ACC112 (cell line): ENCODE results near the gene NTMT2.
"Not testable (repeated sequence)": the region's sequence is repeated elsewhere in the genome, so short reads cannot be mapped to it uniquely, and the experiment has no call there.

ENCODE experiments used
- H2AFZ ChIP-seq: fragments of 200-600 bp; sonication (generic); one replicate; pipeline ENCODE4 v1.6.0; 2017; ENCODE audit warnings: antibody characterized with exemption, low read length; ENCODE audit not compliant: unreplicated experiment
- H3K27ac ChIP-seq: fragments of 200-600 bp; sonication (generic); 2 replicates; pipeline ENCODE4 v1.5.1; 2014; ENCODE audit warnings: low read depth, mild to moderate bottlenecking, antibody characterized with exemption, low read length, moderate library complexity
- H3K27me3 ChIP-seq: fragments of 200-600 bp; sonication (generic); 2 replicates; pipeline ENCODE4 v1.6.1; 2014; ENCODE audit warnings: mild to moderate bottlenecking, antibody characterized with exemption, low read length, moderate library complexity, mixed read lengths; ENCODE audit not compliant: insufficient read depth
- H3K36me3 ChIP-seq: fragments of 200-600 bp; sonication (generic); 2 replicates; pipeline ENCODE4 v1.6.1; 2016; ENCODE audit warnings: mild to moderate bottlenecking, antibody characterized with exemption, low read length, moderate library complexity, mixed read lengths; ENCODE audit not compliant: insufficient read depth
- H3K4me1 ChIP-seq: fragments of 200-600 bp; sonication (generic); one replicate; pipeline ENCODE4 v1.6.1; 2016; ENCODE audit warnings: low read length, mixed read lengths; ENCODE audit not compliant: insufficient read depth, unreplicated experiment, control insufficient read depth
- H3K4me3 ChIP-seq: fragments of 200-600 bp; sonication (generic); 2 replicates; pipeline ENCODE4 v1.5.1; 2014; ENCODE audit warnings: mild to moderate bottlenecking, low read depth, low read length
- H3K79me2 ChIP-seq: fragments of 200-600 bp; sonication (generic); one replicate; pipeline ENCODE4 v1.6.0; 2016; ENCODE audit warnings: low read length; ENCODE audit not compliant: control insufficient read depth, unreplicated experiment, insufficient read depth

NTMT2 gene

DNA sequence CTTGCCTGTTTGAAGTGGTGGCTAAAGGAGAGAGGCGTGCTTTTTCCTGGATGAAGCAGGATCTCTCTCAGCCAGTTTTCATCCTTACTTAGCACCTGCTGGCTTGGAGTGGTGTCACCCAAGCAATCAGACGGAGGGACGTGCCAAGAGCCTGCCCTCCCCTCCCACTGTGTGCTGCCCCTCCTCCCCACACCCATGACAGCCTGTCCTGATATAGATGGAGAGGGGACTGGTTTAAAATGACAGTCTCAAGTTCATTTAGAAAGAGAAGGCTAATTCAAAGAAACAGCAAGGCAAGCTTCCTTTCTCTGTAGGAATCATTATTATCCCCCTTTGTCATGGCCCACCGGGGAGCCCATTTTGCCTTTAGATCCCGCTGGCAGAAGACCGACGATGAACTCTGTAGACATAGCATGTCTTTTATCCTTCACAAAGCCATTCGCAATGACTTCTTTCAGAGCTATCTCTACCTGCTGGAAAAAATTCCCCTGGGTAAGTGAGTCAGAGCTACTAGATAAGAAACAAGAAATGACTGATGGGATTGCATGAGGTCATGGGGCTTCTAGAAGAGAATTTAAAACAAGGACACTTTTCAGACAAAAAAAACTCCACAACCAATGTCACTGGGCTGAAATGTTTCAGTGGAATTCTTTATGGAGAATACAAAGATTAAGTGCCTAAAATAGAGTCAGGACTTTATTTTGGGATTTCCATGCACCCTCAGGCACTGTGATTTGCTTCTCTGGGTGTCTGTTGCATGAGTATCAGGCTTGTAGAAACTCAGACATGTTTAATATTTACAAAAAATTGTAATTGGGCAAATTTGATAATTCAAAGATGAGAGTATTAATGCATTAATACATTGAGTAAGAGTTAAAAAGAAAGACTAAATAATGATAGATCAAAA, at the start of gene NTMT2:
NTMT2 (plus strand) TSS at position 190 of the 907 bp plus-strand sequence; CDS start at position 339, 149 bp downstream.
- Histone ChIP-seq H3K4me3 (no peak within 1 kb of the TSS), H3K4me1 (no peaks in the 10 kb centered on the region), H3K27me3 (no peaks in the 10 kb centered on the region), H3K79me2 (no peaks in the 10 kb centered on the region), H3K36me3 (no peaks in the 10 kb centered on the region), H2AFZ (no peak within 1 kb of the TSS), H3K27ac (no peak within 1 kb of the TSS)

DNA sequence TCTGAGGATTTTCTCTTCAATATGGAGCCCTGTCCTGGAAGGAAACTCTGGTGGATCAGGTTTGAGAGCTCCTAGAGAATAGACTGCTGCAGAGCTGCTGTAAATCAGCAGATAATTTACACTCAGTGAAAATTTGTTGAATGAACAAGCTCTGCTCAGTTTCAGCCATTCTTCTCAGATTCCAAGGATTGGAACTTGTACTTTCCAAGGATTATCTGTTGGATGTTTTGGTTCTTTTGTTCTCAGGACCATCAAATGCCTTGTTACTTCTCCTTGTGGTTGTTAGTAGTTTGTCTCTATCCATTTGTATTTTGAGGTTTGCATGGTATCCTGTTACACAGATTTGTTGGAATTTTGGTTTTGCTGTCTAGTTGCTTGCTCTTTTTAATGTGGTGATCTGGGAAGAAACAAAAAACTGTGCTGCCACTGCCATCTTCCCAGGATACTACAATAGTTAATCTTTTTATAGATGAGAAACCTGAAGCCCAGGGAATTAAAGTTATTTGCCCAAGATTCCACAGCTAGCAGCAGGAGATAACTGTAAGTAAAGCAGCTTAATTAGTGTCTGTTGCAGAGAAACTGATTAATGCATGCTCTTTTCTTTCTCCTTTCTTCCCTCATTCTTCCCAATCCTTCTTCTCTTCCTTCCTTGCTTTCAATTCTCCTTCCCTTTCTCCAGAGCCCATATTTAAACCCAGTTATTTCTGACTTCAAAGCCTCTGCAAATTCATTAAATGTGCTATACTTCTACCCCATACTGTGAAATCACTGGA, 49.6 kb upstream of the NTMT2 start:
- H3K4me1 ChIP-seq: no peaks in the 10 kb centered on the region
- H3K79me2 ChIP-seq: no peaks in the 10 kb centered on the region

DNA sequence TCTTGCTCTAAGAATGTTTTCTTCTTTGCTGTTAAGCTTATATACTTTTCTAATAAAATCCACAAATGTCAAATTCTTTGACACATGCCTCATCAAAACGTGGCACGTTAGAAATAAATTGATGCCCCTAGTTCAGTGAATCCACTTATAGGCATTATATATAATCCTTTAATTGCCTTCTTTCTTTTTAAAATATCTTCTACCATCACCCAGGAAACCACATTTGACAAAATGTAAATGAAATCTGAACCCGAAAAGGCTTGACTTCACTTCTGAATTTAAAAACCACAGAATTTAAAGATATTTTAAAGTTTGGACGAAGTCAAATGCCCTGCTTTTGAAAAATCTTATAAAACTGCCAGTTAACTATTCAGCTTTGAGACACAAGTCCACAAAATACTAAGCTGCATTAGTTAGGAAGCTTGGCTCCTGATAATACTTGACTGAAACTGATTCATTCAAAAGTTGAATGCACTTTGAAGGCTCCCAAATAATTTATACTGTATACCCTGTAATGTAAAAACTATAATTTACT, 48.9 kb upstream of the NTMT2 start:
- H3K4me3 ChIP-seq: no peak overlapping the region
- H3K4me1 ChIP-seq: no peaks in the 10 kb centered on the region
- H2AFZ ChIP-seq: no peak overlapping the region
- no peaks in the 10 kb centered on the region for H3K36me3 ChIP-seq
- peaks cover 3% of the 10 kb centered on the region; the same call in 1 of the 2 replicates for H3K27me3 ChIP-seq
- H3K27ac ChIP-seq: no peak overlapping the region
- H3K79me2 ChIP-seq: no peaks in the 10 kb centered on the region

More for the DNA sequence above, 49.6 kb upstream of the NTMT2 start:
- Histone ChIP-seq H3K36me3 (no peaks in the 10 kb centered on the region), H3K27me3 (peaks cover 3% of the 10 kb centered on the region; the same call in 1 of the 2 replicates), H3K27ac (no peak overlapping the region), H3K4me3 (no peak overlapping the region), H2AFZ (no peak overlapping the region)

DNA sequence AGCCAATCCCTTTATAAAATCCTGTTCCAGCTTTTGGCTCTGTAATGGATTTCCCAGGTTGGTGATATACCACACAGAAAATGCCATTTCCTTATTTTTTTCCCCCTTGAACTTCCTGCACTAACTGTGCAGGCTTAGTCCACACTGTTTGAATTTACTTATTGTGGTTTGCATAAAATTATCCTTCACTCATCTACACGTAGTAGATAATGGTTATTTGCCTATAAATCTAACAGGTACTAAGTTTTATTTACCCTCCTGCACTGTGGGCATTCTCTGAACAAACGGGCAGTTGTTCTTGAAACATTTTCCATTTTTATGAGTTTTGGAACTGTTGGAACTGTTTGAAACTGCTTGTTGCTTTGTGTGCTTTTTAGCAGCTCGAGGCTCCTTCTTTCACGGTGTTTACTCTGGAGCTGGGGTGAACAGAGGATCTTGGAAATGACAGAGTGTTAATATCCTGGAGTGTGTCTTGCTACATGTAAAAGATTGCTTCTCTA, 48.3 kb upstream of the NTMT2 start:
- no peak overlapping the region for H3K4me3 ChIP-seq
- H3K4me1 ChIP-seq: no peaks in the 10 kb centered on the region
- H3K27me3 ChIP-seq: peaks cover 3% of the 10 kb centered on the region; the same call in 1 of the 2 replicates
- H2AFZ ChIP-seq: no peak overlapping the region
- H3K27ac ChIP-seq: no peak overlapping the region
- H3K79me2 ChIP-seq: no peaks in the 10 kb centered on the region
- no peaks in the 10 kb centered on the region for H3K36me3 ChIP-seq

DNA sequence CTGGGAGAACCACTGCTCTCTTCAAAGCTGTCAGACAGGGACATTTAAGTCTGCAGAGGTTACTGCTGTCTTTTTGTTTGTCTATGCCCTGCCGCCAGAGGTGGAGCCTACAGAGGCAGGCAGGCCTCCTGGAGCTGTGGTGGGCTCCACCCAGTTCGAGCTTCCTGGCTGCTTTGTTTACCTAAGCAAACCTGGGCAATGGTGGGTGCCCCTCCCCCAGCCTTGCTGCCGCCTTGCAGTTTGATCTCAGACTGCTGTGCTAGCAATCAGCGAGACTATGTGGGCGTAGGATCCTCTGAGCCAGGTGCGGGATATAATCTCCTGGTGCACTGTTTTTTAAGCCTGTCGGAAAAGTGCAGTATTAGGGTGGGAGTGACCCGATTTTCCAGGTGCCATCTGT, 32.6 kb upstream of the NTMT2 start:
- not testable (repeated sequence) for H3K79me2 ChIP-seq, H3K36me3 ChIP-seq, H3K27ac ChIP-seq, H3K4me3 ChIP-seq, H3K4me1 ChIP-seq, H3K27me3 ChIP-seq, H2AFZ ChIP-seq

DNA sequence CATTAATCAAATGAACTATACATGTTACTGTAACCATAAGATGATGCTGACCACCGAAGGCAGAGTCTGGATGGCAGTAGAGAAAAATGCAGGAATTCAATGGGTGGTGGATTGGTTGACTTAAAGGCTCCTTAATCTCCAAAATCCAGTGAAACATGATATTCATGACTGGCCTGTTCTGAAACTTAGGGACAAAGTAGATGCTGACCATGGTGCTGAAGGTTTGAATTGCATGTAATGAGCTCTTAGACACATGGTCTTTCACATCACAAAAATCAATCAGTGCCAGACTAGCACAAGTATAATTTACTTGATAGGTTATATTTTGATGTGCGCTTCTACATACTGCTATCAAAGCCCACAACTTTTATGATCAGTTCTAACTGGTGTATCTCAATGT, 30.9 kb upstream of the NTMT2 start:
- Histone ChIP-seq H3K27ac (no peak overlapping the region), H3K4me3 (no peak overlapping the region), H3K4me1 (no peaks in the 10 kb centered on the region), H2AFZ (no peak overlapping the region), H3K36me3 (no peaks in the 10 kb centered on the region), H3K27me3 (no peaks in the 10 kb centered on the region), H3K79me2 (no peaks in the 10 kb centered on the region)

DNA sequence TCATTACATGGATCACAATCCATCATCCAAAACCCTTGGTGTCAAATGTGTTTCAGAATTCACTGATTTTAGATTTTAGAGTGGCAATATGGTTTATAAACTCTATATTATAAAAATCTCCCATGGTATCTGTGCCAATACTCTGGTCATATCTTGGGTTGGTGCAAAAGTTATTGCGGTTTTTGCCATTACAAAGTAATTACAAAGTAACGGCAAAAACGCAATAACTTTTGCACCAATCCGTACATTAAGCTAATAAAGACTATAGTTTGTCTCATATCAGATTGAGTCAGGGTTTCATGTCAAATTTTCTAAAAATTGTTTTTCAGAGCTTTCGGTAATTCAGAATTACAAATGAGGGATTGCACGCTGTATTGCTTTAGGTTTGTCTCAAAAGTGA, 23.4 kb upstream of the NTMT2 start:
- H3K4me3 ChIP-seq: no peak overlapping the region

DNA sequence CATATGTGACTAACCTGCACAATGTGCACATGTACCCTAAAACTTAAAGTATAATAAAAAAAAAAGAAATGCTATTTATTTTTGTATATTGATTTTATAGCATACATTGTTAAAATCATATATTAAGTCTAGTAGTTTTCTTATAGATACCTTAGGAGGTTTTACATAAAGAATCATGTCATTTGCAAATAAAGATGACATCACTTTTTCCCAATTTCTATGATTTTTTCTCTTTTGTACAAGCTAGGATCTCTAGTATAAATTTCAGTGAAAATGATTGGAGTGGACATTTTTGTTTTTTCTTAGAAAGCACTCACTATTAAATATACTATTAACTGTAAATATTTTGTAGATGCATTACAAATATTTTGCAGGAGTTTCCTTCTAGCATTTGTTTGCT, 20.5 kb upstream of the NTMT2 start:
- Histone ChIP-seq H3K4me1 (peaks cover 5% of the 10 kb centered on the region), H3K27ac (no peak overlapping the region), H3K36me3 (no peaks in the 10 kb centered on the region), H2AFZ (no peak overlapping the region), H3K4me3 (no peak overlapping the region), H3K79me2 (no peaks in the 10 kb centered on the region), H3K27me3 (no peaks in the 10 kb centered on the region)

More for the DNA sequence above, 23.4 kb upstream of the NTMT2 start:
- Histone ChIP-seq H3K36me3 (no peaks in the 10 kb centered on the region), H3K27ac (no peak overlapping the region), H3K4me1 (peaks cover 5% of the 10 kb centered on the region), H3K79me2 (no peaks in the 10 kb centered on the region), H2AFZ (no peak overlapping the region), H3K27me3 (no peaks in the 10 kb centered on the region)

DNA sequence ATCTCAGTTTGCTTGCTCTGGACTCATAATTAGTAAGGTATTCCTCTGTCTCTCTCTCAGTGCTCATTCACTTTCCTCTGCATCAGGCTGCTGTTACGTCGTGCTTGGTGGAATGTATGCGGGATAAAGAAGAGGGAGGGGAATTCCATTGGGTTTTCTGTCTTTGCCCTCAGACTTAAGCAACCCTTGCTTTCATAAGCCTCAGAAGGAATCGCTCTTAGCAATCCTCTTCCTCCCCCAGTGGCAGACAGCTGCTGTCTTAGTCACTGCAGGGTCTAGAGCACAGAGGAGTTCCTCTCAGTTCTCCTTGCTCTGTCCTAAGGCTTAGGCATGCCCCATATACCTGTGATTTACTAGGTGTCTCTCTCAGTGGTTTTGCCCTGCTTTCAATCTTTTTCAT, 19.1 kb upstream of the NTMT2 start:
- Histone ChIP-seq H3K27me3 (no peaks in the 10 kb centered on the region), H3K27ac (peak overlapping the region; percentile 38; the same call in 1 of the 2 replicates), H2AFZ (no peak overlapping the region), H3K4me3 (no peak overlapping the region), H3K4me1 (peaks cover 5% of the 10 kb centered on the region), H3K36me3 (no peaks in the 10 kb centered on the region), H3K79me2 (no peaks in the 10 kb centered on the region)

DNA sequence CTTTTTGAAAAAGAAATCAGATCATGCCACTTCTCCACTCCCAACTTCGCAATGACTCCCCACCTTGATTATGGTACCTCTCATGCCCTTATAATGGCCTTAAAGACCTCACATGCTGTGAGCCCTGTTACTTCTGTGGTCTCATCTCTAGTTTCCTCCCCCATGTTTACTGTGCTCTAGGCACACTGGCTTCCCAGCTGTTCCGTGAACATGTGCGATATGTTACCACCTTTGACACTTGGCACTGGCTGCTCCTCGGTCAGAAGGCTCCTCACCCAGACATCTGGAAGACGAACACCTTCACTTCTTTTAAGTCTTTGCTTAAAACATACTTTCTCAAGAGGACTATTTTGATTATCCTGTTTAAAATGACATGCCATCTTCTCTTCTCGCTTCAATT, 14.3 kb upstream of the NTMT2 start:
- H3K79me2 ChIP-seq: no peaks in the 10 kb centered on the region
- no peak overlapping the region for H2AFZ ChIP-seq
- H3K4me1 ChIP-seq: peaks cover 5% of the 10 kb centered on the region
- H3K4me3 ChIP-seq: no peak overlapping the region
- H3K27me3 ChIP-seq: no peaks in the 10 kb centered on the region
- H3K27ac ChIP-seq: no peak overlapping the region
- H3K36me3 ChIP-seq: no peaks in the 10 kb centered on the region
